Inferior parietal cortex (tissue), 1 donor: ENCODE data around the gene NCF1.
"Not testable (repeated sequence)": the region's sequence is repeated elsewhere in the genome, so short reads cannot be mapped to it uniquely, and the experiment has no call there.

Experiments
- DNase-seq: peaks from one replicate; pipeline ENCODE4 v3.0.0-alpha.2; 2016; ENCODE audit errors: extremely low spot score

Gene NCF1

DNA sequence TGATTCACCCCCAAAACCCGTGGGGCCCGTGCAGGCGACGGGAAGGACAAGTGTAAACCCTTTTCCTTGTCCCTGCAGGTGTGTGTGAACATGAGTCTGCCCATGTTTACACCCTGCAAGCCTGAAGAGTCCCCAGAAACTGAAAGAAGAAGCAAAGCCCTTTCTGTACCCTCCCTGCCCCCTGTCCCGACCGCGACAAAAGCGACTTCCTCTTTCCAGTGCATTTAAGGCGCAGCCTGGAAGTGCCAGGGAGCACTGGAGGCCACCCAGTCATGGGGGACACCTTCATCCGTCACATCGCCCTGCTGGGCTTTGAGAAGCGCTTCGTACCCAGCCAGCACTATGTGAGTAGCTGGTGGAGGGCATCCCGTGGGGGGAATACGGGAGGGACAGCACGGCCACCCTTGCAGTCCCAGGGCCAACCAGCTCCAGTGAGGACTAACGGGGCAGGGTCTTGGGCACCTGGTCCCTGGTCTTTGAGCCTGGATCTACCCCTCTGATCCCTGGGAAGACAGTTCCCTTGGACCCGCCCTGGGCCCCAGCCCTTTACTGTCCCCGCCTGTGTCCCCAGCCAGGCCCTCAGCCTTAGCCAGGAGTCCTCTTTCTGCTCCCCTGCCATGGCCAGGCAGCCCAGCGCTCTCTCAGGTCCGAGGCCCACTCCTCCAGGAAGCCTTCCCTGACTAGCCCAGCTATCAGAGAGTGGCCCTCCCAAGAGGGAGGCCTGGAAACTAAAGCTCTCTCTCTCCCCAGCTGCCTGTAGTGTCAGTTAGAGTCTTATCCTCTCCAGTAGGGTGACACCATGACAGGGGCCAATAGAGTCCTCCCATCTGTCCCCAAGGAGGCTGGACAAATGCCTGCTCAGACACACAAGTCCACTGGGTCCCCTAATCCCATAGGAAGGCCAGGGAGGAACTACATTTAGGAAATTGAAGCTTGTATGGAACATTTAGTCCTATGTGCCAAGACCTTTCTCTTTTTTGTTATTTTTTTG is at the start of gene NCF1:
TSS of gene NCF1 (plus strand) at position 252 of the 991 bp plus-strand sequence. CDS start at position 273, 21 bp downstream.
- DNase-seq, result not testable (repeated sequence)

DNA sequence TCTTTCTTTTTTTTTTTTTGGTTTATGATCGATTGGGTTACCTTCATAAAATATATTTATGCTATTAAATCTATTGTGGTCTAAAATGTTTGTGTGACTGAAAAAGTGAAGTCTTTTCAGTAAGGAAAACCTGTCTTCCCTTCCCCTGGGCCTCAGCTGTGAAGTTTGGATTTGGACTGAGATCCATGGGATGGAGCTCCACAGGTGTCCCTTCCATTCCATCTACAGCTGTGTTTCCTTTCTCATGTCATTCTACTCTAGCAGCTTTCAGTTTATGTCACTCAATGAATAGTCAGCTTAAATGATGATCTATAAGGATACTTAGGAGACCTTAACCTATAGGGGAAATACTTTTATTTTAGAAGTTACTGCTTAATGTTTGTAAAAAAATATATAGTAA is 48.0 kb upstream of the NCF1 start:
- DNase-seq, result no peak

DNA sequence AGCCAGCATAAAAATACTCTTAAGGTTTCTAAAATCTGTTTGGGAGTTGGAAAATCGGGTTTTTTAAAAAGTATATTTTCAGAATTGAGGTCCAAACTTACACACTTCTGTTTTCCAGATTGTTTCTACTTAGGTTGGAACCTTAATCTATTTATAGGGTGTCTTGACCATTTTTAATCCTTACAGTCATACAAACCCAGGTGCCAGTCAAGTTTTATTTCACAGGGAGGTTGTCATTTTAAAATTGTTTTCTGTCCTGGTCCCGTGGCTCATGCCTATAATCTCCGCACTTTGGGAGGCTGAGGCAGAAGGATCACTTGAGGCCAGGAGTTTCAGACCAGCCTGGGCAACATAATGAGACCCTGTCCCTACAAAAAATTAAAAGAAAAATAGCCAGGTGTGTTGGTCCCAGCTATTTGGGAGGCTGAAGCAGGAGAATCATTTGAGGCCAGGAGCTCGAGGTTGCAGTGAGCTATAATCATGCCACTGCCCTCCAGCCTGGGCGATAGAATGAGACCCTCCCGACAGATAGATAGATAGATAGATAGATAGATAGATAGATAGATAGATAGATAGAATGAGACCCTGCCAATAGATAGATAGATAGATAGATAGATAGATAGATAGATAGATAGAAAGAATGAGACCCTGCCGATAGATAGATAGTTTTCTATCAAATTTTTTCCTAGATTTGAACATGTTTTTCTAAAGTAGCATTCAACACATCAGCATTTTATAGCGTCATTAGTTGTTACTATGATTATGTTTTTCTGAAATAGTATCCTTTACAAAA is 47.3 kb upstream of the NCF1 start:
- DNase-seq, result no peak

DNA sequence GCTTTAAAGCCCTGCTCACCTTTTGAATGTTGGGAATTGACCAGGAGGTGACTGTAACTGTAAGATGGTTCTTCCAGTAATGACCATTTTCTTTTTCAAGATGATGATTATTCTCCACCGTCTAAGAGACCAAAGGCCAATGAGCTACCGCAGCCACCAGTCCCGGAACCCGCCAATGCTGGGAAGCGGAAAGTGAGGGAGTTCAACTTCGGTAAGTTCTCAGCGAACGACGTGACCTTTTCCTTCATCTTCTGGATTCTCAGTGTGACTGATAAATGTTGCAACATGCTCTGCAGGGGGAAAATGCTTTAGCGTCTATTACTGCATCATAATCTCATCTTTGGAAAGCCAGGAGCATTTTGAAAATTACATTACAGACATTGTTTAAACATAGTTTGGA is 45.1 kb upstream of the NCF1 start:
- DNase-seq, result not testable (repeated sequence)

DNA sequence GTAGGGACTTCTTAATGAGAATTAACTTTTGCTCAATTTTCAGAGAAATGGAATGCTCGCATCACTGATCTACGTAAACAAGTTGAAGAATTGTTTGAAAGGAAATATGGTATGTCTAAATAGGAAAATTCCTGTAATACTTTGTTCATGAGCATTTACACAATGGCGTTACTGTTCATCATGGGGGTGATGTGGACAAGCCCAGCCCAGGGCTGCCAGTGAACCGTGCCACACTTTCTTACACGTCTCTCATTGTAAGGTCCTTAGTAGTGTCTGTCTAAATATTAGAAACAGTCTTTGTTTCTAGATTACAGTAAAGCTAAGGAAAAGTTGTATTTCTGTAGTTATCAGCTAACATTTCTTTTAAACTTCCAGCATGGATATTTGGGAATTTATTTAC is 43.6 kb upstream of the NCF1 start:
- DNase-seq, result not testable (repeated sequence)

DNA sequence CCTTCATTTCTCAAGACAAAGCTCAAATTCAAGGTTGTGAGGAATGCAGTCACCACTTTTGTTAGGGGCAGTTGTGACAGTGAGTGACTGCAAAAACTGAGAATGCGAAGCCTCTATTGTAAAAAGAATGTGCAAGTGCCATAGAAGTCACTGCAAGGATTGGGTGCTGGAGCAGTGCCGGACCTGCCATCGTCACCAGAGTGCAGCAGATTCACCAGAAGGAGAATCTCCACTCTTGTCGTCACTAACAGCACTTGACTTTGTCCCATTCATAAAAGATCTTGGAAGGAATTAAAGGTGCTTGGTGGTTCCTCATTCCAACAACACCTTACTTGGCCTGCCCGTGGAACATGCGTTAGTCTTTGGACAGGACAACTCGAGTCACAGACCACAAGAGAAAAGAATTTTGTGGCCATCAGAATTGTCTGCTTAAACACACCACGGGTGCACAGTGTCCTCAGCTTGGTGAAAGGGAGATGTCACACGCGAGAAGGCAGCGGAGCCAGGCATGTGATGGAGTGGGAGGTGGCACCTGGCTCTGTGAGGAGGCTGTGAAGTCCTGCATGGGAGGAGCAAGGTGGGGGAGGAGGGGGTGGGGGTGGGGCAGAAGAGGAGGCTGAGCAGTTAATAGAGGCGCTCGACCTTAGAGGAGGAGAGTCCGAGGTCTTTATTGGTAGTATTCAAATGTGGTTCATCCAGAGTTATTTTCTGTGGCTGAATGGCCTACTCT is 33.7 kb upstream of the NCF1 start:
- DNase-seq, result not testable (repeated sequence)

DNA sequence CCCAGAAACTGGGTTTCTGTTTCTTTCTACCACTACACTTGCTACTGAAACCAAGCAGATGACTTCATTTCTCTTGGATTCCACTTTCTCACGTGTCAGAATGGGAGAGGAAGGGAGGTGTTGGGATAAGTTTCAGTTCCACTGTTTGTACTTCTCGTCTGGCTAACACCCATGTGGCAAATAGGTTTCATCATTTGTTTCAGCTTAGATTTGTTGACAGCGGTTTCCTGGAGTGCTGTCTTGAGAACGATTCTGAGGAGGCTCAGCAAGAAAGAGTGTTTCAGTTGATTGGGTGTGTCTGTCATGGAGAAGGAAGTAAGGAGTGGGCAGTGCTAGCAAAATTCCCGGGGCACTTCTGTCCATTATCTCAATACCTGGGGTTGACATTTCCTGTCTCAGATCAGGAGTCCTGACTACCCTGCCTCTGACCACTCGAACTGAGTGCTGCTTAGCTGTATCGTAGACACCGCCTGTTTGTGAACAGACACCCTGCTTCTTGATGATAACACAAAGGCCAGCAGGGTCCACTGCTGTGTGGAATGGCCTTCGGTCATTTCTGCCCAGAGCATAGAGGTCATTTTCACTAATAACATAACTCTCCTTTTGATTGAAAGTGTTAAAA is 29.8 kb upstream of the NCF1 start:
- not testable (repeated sequence) for DNase-seq

DNA sequence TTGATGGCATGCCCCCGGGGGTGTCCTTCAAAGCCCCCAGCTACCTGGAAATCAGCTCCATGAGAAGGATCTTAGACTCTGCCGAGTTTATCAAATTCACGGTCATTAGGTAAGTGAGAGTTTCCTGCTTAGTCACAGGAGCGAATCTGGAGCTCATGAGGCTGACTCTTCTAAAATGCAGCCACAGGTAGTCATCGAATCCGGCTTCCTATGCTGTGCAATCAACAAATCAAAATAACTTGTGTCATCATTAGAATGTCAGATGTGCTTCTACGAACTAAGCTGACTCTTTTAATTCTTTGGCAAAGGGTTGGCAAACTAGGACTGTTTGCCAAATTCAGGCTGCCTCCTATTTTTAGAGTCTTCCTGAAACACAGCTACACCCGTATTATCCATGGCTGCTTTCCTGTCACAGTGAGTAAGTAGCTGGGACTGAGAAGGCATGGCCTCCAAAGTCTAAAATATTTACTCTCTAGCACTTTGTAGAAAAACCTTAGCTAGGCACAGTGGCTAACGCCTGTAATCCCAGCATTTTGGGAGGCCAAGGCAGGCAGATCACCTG is 19.8 kb upstream of the NCF1 start:
- DNase-seq, result not testable (repeated sequence)

DNA sequence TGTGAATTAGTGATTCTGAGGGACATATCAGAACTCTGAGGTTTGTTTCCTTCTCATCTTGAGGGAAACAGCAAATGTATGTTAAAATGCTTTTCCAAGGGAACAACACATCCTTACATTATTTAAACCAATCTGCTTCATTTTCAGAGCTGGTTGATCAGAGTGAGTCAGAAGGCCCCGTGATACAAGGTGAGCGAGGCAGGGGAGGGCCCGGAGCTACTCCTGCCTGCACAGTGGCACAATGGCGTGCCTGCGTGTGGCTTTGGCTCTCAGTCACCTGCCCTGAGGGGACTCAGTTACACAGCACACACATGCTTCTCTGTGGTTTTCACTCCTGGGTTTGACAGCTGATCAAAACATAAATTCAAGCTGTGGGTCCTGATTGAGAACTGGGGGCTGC is 17.1 kb upstream of the NCF1 start:
- DNase-seq, result not testable (repeated sequence)

DNA sequence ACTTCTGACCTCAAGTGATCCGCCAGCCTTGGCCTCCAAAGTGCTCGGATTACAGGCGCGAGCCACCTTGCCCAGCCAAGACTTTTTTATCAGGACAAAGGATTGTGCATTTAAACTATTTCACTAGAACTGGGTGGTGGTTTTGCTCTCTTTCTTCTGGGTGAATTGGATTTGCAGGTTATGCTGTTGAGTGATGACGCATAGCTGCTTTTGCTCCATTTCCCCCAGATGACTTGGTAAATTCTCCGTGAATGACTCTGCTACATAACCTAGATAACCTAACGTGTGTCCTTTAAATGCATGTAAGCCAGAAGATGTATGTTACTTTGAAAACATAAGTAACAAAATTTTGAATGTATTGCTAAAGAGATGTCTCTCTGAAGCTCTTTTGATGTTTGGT is 15.5 kb upstream of the NCF1 start:
- not testable (repeated sequence) for DNase-seq

DNA sequence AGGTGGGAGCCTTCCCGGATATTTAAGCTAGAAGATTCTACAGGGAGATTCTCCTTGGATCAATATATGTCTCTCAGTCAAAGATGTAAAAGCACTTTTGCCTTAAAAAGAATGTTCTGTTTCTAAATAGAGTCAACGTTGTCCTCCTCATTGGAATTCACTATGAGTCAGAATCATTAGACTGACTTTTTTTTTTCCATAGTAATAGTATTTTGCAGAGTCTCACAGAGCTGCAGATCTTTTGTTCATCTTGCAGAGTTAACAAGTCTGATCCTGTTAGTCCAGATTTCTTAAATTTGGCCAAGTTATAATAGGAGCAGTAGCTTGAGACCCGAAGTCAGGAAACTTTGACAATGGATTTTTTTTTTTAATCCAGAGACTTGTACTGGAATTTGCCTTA is 14.8 kb upstream of the NCF1 start:
- not testable (repeated sequence) for DNase-seq

DNA sequence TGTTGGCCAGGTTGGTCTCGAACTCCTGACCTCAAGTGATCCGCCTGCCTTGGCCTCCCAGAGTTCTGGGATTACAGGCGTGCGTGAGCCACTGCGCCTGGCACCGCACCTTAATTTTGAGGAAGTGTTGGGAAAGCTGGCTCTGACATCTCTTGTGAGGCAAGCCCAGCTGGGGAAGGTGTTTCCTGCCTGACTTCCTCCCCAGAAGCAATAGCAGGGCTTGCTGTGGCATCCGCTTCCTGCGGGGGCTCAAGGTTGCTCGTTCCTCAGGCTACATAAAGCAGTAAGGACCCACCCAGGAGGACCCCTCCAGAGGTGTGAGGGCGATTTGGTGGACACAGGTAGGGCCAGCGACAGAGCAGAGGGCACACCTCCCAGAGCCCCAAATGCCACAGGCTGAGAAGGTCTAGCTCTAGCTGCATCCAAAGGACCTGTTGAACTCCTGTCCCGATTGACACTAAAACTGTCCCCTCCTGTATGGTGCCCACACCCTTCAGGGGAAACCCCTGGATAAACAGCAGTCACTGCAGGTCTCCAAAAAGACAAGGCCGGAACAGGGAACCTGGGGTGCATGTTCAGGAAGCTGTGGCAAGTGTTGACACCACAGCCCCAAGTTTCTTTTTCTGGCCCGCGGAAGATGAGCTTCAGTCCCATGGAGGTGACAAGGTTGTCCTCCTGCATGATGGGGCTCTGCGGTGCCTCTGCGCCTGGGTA is 8.4 kb upstream of the NCF1 start:
- DNase-seq, result not testable (repeated sequence)

DNA sequence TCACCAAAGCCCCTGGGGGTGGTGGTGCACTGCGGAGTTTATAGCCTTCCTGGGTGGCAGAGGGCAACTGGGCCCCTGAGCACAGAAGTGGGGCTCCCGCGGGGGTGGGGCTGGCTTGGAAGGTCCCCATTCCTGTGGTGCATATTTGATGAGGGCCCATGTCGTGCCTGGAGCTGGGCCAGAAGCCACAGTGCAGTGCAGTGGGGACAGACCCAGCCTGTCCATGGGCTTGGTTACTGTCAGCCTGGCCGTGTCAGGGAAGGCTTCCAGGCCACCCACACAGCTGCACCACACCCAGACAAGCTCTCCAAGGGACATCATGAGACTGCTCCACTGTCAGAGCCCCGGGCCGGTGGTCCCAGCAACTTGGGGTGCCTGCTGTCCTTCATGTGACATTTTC is 7.3 kb upstream of the NCF1 start:
- DNase-seq, result not testable (repeated sequence)

DNA sequence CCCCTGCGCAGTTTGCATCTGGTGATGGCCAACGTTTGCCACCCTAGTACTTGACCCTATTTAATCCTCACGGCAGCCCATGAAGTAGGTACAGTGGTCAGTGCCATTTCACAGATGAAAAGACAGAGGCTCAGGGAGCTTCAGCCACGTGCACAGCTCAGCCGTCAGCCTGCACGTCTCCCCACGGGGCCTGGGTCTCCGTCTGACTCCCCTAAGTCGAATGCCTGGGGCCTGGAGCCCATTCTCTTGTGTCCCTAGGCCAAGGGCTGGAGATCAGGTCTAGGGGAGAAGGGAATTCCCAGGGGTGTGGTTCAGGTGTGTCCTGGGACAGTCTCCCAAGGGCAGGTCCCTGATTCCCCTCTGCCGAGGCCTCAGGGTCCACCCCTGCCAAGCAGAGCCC is 6.8 kb upstream of the NCF1 start:
- DNase-seq, result not testable (repeated sequence)

DNA sequence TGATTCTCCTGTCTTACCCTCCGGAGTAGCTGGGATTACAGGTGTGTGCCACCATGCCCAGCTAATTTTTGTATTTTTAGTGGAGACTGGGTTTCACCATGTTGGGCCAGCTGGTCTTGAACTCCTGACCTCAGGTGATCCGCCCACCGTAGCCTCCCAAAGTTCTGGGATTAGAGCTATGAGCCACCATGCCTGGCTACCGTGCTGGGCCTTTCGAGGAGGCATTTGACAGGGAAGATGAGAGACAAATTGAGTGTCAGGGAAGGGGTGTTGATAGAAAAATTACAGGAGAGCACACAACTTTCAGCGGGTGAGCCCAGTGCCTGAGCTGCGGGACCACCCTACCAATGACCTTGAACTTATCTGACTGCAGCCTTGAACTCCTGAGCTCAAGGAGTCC is 3.7 kb upstream of the NCF1 start:
- not testable (repeated sequence) for DNase-seq

DNA sequence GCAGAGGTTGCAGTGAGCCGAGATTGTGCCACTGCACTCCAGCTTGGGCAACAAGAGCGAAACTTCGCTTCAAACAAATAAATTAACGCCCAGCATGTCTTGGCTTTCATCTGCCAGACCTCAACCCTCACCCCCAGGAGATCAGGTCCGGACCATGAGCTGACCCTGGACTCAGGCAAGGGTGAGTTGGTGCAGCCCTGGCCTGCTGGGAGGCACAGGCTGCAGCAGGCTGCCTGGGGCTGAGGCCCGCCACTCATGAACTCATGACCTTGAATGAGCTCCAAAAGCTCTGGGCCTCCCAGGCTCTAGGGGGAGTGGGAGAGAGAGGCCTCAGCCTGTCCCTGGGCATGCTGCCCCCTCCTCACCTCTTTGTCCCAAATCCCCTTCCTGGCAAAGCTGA is 1.7 kb upstream of the NCF1 start:
- DNase-seq, result not testable (repeated sequence)

DNA sequence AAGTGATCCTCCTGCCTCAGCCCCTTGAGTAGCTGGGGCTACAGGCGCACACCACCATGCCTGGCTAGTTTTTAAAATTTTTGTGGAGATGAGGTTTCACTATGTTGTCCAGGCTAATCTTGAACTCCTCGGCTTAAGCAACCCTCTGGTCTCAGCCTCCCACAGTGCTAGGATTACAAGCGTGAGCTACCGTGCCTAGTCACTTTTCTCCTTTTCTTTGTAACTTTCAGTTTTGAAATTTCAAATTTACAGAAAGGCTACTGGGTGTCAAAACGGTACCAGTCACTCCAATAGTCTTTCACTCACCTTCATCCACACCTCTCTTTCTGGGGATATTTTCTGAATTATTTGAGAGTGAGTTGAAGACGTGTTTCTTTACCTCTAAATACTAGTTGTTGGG is 1.3 kb downstream of the NCF1 start:
- DNase-seq, result not testable (repeated sequence)

DNA sequence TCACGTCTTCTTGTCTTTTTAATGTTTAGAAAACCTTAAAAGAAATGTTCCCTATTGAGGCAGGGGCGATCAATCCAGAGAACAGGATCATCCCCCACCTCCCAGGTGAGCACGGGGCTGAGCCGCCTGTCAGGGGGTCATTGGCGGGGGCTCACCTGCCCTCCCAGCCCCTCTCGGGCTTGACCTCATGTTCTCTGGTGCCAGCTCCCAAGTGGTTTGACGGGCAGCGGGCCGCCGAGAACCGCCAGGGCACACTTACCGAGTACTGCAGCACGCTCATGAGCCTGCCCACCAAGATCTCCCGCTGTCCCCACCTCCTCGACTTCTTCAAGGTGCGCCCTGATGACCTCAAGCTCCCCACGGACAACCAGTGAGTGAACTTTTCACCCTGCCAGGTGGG is 5.2 kb downstream of the NCF1 start:
- DNase-seq, result not testable (repeated sequence)

DNA sequence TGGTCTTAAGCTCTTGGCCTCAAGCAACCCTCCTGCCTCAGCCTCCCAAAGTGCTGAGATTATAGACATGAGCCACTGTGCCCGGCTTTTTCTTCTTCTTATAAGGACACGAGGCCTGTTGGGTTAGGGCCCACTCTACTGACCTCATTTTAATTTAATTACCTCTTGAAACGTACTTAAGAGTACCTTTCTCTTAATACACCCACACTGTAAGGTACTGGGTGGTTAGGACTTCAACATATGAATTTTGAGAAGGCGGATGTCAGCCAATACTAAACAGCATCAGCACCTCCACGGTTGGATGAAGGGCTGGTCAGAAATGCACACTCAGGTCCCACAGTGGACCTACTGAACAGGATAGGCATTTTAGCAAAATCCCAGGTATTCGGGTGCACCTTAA is 7.9 kb downstream of the NCF1 start:
- not testable (repeated sequence) for DNase-seq

DNA sequence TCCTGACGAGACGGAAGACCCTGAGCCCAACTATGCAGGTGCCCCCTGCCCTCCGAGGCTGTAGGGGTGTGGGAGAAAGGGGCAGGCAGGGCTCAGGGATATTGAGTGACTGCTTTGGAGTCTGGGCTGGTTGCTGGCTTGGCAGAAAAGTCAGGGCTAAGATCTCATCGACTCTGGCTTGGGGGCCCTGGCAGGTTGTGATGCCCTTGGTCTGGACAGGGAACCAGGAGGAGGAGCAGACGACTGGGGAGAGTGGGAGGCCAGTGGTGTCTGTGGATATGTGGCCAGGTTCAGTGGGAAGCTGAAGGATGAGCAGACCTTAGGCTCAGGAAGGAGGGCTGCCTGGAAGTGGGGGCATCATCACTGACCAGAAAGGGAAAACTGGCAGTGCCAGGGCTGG is 9.8 kb downstream of the NCF1 start:
- DNase-seq, result not testable (repeated sequence)
